CD4-positive, alpha-beta T cell treated with Interleukin-4 for 1 hour (primary cell): ENCODE data around the gene ESM1.
"Not testable (repeated sequence)": the region's sequence is repeated elsewhere in the genome, so short reads cannot be mapped to it uniquely, and the experiment has no call there.

Experiments
- DNase-seq, 2 donors: peaks; one replicate each; pipeline ENCODE4 v3.0.0-alpha.2; 2020 to 2022

The ESM1 gene

GRCh38 chr5:54985301-54986268, at the start of gene ESM1:
Gene ESM1, minus strand, starts transcription at chr5:54985593. Its CDS starts 76 bp downstream, at chr5:54985517.
- DNase-seq = no peak

GRCh38 chr5:55033568-55033967, 48.2 kb upstream of the ESM1 start:
- no peak for DNase-seq

GRCh38 chr5:55031492-55031891, 46.1 kb upstream of the ESM1 start:
- no peak for DNase-seq

GRCh38 chr5:55030676-55031369, 45.4 kb upstream of the ESM1 start:
- no peak for DNase-seq

- no peak for DNase-seq
Observed at GRCh38 chr5:55030220-55030619, 44.8 kb upstream of the ESM1 start.

GRCh38 chr5:55027595-55027994, 42.2 kb upstream of the ESM1 start:
- DNase-seq = peak; percentile 38 to 63

- peak in 1 of 2 donors; percentile 50 for DNase-seq
Observed at GRCh38 chr5:55022450-55022849, 37.1 kb upstream of the ESM1 start.

- DNase-seq = no peak
Observed at GRCh38 chr5:55021821-55022220, 36.4 kb upstream of the ESM1 start.

- DNase-seq = no peak
Observed at GRCh38 chr5:55021410-55021809, 36.0 kb upstream of the ESM1 start.

GRCh38 chr5:55010149-55010548, 24.8 kb upstream of the ESM1 start:
- DNase-seq = not testable (repeated sequence)

- DNase-seq = no peak
Observed at GRCh38 chr5:55004729-55005128, 19.3 kb upstream of the ESM1 start.

- DNase-seq = no peak
Observed at GRCh38 chr5:55003432-55004065, 18.2 kb upstream of the ESM1 start.

- DNase-seq = peak in 1 of 2 donors; percentile 34
Observed at GRCh38 chr5:55002166-55002565, 16.8 kb upstream of the ESM1 start.

- DNase-seq = no peak
Observed at GRCh38 chr5:54997081-54997480, 11.7 kb upstream of the ESM1 start.

GRCh38 chr5:54996466-54996865, 11.1 kb upstream of the ESM1 start:
- DNase-seq = no peak

- DNase-seq = no peak
Observed at GRCh38 chr5:54995168-54995567, 9.8 kb upstream of the ESM1 start.

- peak in 1 of 2 donors; percentile 10 for DNase-seq
Observed at GRCh38 chr5:54994628-54995027, 9.2 kb upstream of the ESM1 start.

GRCh38 chr5:54993318-54993717, 7.9 kb upstream of the ESM1 start:
- no peak for DNase-seq

- no peak for DNase-seq
Observed at GRCh38 chr5:54991416-54991815, 6.0 kb upstream of the ESM1 start.

GRCh38 chr5:54990841-54991258, 5.5 kb upstream of the ESM1 start:
- DNase-seq = no peak

GRCh38 chr5:54988817-54989216, 3.4 kb upstream of the ESM1 start:
- peak in 1 of 2 donors; percentile 17 for DNase-seq

GRCh38 chr5:54988218-54988617, 2.8 kb upstream of the ESM1 start:
- no peak for DNase-seq

GRCh38 chr5:54986269-54986654, 869 bp upstream of the ESM1 start:
- DNase-seq = no peak
